WI38 (cell line): ENCODE results near the gene OR2J3.
"Not testable (repeated sequence)": the region's sequence is repeated elsewhere in the genome, so short reads cannot be mapped to it uniquely, and the experiment has no call there.

Source experiments
- H3K4me3 ChIP-seq: 2 replicates; pipeline ENCODE4 v1.5.1; 2011; ENCODE audit warnings: low read depth, mild to moderate bottlenecking, control low read depth, low read length
- CTCF ChIP-seq: IDR thresholded peaks from 2 replicates; pipeline ENCODE4 v1.5.1; 2012; ENCODE audit warnings: low read depth, mild to moderate bottlenecking, control low read depth, low read length

Gene OR2J3

GRCh38 chr6:29141606-29142005 lies 33.7 kb downstream of the OR2J3 start:
- TF ChIP-seq CTCF, result no peak
- H3K4me3 ChIP-seq, result no peak overlapping the region

- TF ChIP-seq CTCF, result no peak
- no peak overlapping the region for H3K4me3 ChIP-seq
These were observed 34.5 kb downstream of the OR2J3 start for GRCh38 chr6:29142309-29142708.

- no peak for TF ChIP-seq CTCF
These were observed 38.3 kb downstream of the OR2J3 start for GRCh38 chr6:29146179-29146578.

GRCh38 chr6:29147074-29147473 lies 39.2 kb downstream of the OR2J3 start:
- no peak overlapping the region for H3K4me3 ChIP-seq
- TF ChIP-seq CTCF, result no peak

More at GRCh38 chr6:29146179-29146578, 38.3 kb downstream of the OR2J3 start:
- H3K4me3 ChIP-seq, result no peak overlapping the region

GRCh38 chr6:29149444-29149843 lies 41.6 kb downstream of the OR2J3 start:
- not testable (repeated sequence) for H3K4me3 ChIP-seq

- no peak overlapping the region for H3K4me3 ChIP-seq
- no peak for TF ChIP-seq CTCF
These were observed 45.2 kb downstream of the OR2J3 start for GRCh38 chr6:29153083-29153482.

- H3K4me3 ChIP-seq, result not testable (repeated sequence)
These were observed 47.3 kb downstream of the OR2J3 start for GRCh38 chr6:29155182-29155581.

- H3K4me3 ChIP-seq, result not testable (repeated sequence)
These were observed 52.1 kb downstream of the OR2J3 start for GRCh38 chr6:29159922-29160321.
